GM12801 (cell line): ENCODE data around the gene OBSCN.

Experiments
- TF ChIP-seq, protein P1 (sequence below): IDR thresholded peaks from one replicate; pipeline ENCODE4 v1.5.1; 2011; ENCODE audit warnings: control low read depth; ENCODE audit not compliant: insufficient read length; ENCODE audit errors: extremely low read depth

The OBSCN gene

GRCh38 chr1:228276901-228277490 is 69.2 kb downstream of the OBSCN start:
- TF ChIP-seq, protein P1, sequence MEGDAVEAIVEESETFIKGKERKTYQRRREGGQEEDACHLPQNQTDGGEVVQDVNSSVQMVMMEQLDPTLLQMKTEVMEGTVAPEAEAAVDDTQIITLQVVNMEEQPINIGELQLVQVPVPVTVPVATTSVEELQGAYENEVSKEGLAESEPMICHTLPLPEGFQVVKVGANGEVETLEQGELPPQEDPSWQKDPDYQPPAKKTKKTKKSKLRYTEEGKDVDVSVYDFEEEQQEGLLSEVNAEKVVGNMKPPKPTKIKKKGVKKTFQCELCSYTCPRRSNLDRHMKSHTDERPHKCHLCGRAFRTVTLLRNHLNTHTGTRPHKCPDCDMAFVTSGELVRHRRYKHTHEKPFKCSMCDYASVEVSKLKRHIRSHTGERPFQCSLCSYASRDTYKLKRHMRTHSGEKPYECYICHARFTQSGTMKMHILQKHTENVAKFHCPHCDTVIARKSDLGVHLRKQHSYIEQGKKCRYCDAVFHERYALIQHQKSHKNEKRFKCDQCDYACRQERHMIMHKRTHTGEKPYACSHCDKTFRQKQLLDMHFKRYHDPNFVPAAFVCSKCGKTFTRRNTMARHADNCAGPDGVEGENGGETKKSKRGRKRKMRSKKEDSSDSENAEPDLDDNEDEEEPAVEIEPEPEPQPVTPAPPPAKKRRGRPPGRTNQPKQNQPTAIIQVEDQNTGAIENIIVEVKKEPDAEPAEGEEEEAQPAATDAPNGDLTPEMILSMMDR, result no peak

- TF ChIP-seq, protein P1, result no peak
Measured at GRCh38 chr1:228277491-228278431, 69.9 kb downstream of the OBSCN start.

DNA sequence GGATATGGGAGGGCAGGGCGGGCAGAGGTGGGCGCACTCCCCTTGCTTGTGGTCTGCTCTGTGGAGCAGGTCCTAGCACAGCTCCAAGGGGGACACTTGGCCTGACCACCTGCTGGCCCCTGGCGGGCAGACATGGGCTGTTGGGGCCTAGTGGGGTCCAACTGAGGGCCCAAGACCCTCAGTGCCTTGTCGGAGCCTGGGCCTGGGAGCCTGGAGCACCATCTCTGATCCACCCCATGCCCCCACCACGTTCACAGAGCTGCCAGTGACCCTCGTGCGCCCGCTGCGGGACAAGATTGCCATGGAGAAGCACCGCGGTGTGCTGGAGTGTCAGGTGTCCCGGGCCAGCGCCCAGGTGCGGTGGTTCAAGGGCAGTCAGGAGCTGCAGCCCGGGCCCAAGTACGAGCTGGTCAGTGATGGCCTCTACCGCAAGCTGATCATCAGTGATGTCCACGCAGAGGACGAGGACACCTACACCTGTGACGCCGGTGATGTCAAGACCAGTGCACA is 70.6 kb downstream of the OBSCN start:
- TF ChIP-seq, protein P1, result no peak

GRCh38 chr1:228279011-228279721 is 71.3 kb downstream of the OBSCN start:
- TF ChIP-seq, protein P1, result no peak

- TF ChIP-seq, protein P1, result no peak
Measured at GRCh38 chr1:228279722-228280105, 71.9 kb downstream of the OBSCN start.

GRCh38 chr1:228280106-228280901 is 72.5 kb downstream of the OBSCN start:
- TF ChIP-seq, protein P1, result no peak
